ENCODE data around the gene LEPROT.

DNA sequence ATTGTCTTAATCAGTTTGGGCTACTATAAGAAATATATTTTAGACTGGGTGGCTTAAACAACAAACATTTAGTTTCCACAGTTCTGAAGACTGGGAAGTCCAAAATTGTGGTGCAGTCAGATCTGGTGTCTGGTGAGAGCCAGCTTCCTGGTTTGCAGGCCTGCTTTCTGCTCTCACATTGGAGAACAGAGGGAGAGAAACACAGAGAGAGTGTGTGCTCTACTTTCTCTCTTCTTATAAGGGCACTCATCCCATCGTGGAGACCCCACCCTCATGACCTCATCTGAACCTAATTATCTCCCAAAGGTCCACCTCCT lies 4.1 kb downstream of the LEPROT start:
- TF ChIP-seq, protein P1, sequence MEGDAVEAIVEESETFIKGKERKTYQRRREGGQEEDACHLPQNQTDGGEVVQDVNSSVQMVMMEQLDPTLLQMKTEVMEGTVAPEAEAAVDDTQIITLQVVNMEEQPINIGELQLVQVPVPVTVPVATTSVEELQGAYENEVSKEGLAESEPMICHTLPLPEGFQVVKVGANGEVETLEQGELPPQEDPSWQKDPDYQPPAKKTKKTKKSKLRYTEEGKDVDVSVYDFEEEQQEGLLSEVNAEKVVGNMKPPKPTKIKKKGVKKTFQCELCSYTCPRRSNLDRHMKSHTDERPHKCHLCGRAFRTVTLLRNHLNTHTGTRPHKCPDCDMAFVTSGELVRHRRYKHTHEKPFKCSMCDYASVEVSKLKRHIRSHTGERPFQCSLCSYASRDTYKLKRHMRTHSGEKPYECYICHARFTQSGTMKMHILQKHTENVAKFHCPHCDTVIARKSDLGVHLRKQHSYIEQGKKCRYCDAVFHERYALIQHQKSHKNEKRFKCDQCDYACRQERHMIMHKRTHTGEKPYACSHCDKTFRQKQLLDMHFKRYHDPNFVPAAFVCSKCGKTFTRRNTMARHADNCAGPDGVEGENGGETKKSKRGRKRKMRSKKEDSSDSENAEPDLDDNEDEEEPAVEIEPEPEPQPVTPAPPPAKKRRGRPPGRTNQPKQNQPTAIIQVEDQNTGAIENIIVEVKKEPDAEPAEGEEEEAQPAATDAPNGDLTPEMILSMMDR (IDR thresholded peaks at IDR 0.05), result no peak
- TF ChIP-seq POLR2AphosphoS5 (IDR thresholded peaks at IDR 0.05; ENCODE audit: insufficient read depth in 1 of 2, low read depth in 1 of 2), result no peak
